Endothelial cell of hepatic sinusoid (primary cell): Measurements from ENCODE around the gene ZBTB1.
"Not testable (repeated sequence)": the region's sequence is repeated elsewhere in the genome, so short reads cannot be mapped to it uniquely, and the experiment has no call there.

Experiments
- in situ Hi-C: cut with HindIII; loops from 2 replicates; pipeline ENCODE4 v1.10.0; 2017; ENCODE audit warnings: low sequenced_read_pairs

ZBTB1 gene

DNA sequence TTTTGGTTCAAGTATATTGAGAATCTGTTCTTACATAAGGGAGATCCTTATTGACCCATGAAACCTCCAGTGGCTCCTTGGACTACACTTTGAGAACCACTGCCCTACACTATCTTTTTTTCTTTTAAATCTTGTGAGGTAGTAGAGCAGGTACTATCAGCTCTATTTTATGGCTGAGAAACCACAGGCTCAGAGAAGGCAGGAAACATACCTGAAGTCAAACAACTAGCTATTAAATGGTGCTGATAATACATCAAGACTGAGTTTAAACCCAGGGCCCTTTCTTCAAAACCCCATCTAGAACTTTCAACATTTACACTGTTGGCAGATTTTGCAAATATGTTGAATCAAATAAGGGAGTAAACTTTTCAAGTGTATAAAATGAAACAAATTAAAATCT is 7.8 kb upstream of the ZBTB1 start:
- in situ Hi-C loops, result no loop called here

GRCh38 chr14:64500088-64500487 is 4.5 kb upstream of the ZBTB1 start:
- in situ Hi-C loops, result no loop called here

DNA sequence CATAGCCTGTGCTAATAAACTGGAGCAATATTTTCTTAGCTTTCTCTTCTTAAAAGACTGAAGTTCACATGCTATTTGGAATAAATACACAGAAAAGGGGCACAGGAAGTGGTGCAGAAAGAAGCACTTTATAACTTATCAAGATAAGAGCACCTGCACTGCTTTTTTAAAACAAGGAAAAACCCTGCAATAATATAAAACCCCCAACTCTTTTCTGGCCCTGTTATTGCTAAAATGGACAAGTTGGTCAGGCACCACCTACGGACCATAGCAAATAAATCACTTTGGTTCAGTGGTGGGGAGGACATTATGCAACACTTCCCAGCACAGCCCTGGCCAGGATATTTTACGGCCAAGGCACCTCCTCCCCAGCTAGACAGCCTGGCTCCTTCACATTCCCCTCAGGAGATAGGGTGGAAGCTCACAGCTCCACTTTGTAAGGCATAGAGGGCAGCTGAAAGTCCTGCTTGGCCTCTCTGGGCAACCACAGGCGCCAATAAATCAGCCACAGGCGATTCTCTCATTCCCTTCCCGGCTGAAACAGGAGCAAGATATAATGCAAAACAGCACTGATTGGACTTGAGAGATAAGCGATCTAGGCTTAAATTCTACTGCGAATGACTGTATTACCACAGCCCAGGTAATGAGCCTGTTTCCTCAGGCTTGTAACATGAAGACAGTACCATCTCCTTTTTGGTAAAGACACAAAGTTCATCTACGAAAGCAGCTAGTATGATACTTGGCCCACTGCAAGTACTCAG is 3.0 kb upstream of the ZBTB1 start:
- in situ Hi-C loops, result no loop called here

GRCh38 chr14:64502456-64502855 is 2.1 kb upstream of the ZBTB1 start:
- in situ Hi-C loops, result no loop called here

DNA sequence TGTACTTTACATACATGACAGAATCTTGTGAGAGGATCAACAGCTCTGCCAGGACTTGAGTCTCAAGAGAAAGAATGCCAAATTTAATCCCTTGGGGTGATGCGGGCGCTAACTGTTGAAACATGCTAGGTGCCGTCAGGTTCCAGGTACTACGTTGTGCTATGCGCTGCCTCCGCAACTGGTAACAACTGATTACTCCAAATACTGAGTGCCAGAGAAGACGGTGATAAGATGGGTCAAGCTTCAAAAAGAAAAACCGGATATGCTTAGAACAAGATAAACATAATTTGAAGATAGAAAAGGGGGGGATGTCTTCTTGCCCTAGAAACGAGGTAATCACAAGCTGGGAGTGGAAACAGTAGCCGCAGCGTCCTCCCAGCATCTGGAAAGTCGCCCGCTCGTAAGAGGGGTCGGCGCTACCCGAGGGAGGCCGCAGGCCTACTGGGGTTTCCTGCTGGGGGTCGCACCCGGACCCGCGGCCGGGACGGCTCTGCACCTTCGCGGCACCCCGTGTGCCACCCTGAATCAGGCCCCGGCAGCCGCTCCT is 1.6 kb upstream of the ZBTB1 start:
- in situ Hi-C loops, result no loop called here

- in situ Hi-C loops, result no loop called here
These were observed 898 bp upstream of the ZBTB1 start, which contains the start of gene ZBTB25 for GRCh38 chr14:64503434-64504309. Gene ZBTB25, minus strand, starts transcription at chr14:64503838. Its CDS starts 13,305 bp downstream, at chr14:64490533.

DNA sequence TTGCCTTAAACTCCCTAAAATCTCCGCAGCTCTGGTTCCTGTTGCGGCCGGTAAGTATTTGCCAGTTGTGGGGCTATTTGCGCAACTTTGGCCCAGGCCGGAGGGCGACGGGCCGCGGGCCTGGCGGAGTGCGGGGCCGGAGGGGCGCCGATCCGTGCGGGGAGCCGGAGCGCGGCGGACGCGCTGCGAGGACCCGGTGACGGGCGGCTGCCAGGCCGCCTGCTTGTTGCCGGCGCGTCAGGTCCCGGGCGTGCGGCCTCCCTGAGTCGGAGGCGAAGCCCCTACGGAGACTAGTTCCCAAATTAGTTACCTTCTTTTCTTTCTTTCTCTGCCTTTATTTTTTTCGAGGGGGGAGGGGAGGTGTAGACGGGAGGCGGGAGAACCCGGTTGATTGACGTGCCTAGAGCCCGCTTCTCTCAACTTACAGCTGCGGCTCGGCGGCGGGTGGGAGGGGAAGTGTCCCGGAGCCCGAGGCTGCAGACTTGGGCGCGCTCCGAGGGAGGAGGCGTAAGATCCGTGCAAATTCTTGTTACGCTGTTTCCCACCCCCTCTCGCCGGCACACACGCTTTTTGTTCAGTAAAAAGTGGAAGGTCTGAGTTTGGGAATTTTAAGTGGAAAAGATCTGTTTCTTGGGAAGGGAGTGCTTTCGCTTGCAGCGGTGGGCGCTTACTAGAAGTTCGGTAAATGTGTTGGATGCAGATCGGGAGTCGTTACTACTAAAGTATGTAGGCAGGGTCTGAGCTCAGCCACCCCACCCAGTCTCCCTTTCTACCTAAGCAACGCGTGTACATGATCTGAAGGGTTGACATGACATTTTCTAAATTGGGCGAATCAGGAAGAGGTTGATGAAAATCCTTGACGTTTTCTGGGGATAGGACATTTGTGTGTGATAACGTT is 576 bp downstream of the ZBTB1 start:
- in situ Hi-C loops, result no loop called here

GRCh38 chr14:64506721-64507120 is 2.2 kb downstream of the ZBTB1 start:
- in situ Hi-C loops, result no loop called here

DNA sequence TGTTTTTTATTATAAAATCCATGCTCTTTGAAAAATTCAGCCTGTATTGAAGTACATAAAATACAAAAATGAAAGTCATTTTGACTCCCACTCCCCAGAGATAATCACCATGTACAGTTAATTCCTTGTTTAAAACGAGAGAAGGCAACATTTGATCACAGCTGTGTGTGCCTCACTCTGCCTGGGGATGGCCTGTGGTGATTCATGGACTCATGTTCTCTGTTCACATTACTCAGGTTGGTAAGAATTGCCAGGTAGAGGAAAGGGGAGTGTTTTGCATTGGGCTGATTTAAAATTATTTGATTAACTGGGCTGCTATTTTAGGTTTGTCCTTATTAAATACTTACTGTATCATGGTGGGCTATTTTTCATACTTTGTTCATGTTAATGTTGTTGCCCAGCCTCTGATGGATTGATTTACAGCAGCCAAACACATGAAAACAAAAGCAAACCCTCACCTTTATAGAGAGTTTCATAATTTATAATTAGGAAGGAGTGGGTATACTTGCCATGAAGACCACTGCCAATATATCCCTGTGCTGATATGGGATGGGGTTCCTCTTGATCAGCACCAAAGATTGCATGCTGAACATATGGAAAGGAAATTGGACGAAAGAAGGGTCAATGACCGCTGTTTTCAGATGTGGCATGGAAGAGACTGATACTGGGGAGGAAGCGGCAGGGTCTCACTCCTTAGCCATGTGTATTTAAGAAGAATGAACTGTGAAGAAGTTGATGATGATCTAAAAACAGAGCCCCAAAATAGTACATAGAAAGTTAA is 3.0 kb downstream of the ZBTB1 start:
- in situ Hi-C loops, result no loop called here

- in situ Hi-C loops, result no loop called here
These were observed 3.7 kb downstream of the ZBTB1 start for GRCh38 chr14:64508215-64508776.

GRCh38 chr14:64509036-64509435 is 4.5 kb downstream of the ZBTB1 start:
- in situ Hi-C loops, result no loop called here

DNA sequence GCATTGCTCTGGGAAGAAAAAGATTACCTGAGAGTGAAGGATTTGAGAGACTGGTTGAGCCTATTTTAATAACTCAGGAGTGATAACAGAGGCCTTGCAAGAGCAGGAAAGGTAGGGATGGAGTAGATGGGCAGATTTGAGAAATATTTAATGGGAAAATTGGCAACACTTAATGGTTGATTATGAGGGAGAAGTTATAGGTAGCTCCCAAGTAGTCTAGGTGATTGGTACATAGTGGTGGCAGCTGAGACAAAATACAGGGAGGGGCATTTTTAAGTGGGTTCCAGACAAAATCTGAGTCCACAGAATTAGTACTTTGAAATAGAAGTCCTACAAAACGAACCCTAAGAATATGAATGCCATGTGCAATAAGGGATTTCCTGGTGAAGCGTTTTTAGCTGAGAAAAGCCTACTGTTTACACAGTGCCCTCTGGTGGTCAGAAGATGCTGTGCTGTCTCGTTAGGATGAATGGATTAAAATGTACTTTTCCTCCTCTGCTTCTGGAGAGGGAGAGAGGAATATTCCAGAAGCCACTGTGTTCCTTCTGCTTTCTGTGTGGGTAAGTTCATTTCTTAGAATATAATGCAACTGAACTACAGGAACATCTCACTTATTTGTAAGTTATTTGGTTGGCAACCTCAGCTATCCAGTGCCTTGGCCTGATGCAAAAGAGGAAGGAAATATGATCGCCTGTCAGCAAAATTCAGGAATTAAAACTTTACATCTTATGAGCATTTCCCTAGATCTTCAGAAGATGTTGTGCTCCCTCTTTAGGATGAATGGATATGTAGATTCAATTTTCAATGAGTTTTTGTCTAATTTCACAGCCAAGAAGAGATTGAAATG is 6.5 kb downstream of the ZBTB1 start:
- in situ Hi-C loops, result no loop called here

DNA sequence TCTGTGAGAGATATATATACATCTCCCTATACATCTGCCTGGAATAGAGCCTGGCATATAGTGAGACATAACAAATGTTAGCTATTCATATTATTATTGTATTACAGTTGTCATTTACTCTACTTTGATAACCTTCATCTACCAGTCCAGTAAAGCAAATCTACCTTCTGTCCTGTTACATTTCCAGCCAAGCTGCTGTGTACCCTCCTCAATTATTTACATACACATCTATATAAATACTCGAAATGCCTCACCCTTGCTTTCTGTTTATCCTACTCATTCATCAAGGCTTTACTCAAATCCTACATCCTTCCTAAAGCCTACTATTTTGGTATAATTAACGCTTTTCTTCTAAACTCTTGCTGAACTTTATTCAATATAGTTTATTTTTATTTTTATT is 8.7 kb downstream of the ZBTB1 start:
- in situ Hi-C loops, result no loop called here

- in situ Hi-C loops, result no loop called here
These were observed 10.5 kb downstream of the ZBTB1 start for GRCh38 chr14:64515053-64515452.

DNA sequence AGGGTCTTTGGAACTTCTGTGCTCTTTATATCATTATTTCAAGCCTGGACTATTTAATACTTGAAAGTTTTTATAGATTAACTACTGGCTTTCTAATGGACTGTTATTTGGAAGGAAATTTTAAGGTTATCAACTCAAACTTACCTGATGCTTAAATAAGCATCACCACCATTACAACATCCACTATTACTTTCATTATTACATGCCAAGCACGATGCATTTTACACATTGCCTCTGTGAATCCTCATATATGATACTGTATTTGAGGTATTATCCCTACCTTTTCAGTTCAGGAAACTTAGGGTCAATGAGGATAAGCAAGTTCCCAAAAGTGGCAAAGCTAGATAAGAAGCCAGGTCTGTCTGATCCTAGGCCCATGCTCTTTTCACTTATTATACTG is 12.4 kb downstream of the ZBTB1 start:
- in situ Hi-C loops, result no loop called here

- in situ Hi-C loops, result not testable (repeated sequence)
These were observed 13.1 kb downstream of the ZBTB1 start for GRCh38 chr14:64517667-64518066.

DNA sequence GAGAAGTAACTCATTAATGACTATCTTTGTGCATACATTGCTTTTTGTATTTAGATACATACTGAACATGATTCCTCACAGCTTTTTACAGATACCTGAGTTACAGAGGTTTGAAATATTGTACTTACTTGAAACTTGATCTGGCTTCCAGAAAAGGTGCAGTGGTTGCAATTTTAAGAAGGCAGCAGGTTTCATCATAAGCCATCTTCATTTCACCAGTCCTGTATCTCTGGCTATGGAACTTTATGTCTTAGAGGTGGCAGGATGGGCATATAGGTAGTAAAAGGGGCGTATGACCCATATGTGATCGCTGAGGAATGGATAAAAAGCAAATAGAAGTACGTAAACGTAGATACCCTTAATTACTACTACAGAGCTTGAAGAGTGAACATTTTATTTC is 13.7 kb downstream of the ZBTB1 start:
- in situ Hi-C loops, result no loop called here

GRCh38 chr14:64520699-64521098 is 16.1 kb downstream of the ZBTB1 start:
- in situ Hi-C loops, result no loop called here
